Activated T-cell treated with anti-CD3 and anti-CD28 coated beads, Interleukin-2, amount 50 U/mL, for 24 hours (primary cell): Measurements from ENCODE around the gene PCDHGC3.
"Not testable (repeated sequence)": the region's sequence is repeated elsewhere in the genome, so short reads cannot be mapped to it uniquely, and the experiment has no call there.

ENCODE experiments used
- DNase-seq: peaks from one replicate; pipeline ENCODE4 v3.0.0-alpha.2; 2020
- H3K27ac Mint-ChIP-seq: 2 replicates; pipeline ENCODE4 v1.8.0; 2020; ENCODE audit warnings: mild to moderate bottlenecking, mixed read lengths
- H3K27me3 Mint-ChIP-seq: 2 replicates; pipeline ENCODE4 v1.8.0; 2020; ENCODE audit warnings: mixed read lengths
- H3K36me3 Mint-ChIP-seq: 2 replicates; pipeline ENCODE4 v1.8.0; 2020; ENCODE audit warnings: low read depth, mixed read lengths
- H3K4me1 Mint-ChIP-seq: 2 replicates; pipeline ENCODE4 v1.8.0; 2020; ENCODE audit warnings: low read depth, mixed read lengths
- H3K4me3 Mint-ChIP-seq: 2 replicates; pipeline ENCODE4 v1.8.0; 2020; ENCODE audit warnings: mild to moderate bottlenecking, moderate library complexity, mixed read lengths
- H3K9me3 Mint-ChIP-seq: 2 replicates; pipeline ENCODE4 v1.8.0; 2020; ENCODE audit warnings: mixed read lengths

PCDHGC3 gene

GRCh38 chr5:141475625-141476131, at the start of gene PCDHGC3:
Gene PCDHGC3, plus strand, starts transcription at chr5:141475966. Its CDS starts 151 bp downstream, at chr5:141476117.
- Mint-ChIP-seq H3K9me3 (no peaks in the 10 kb centered on the region), H3K27ac (no peak within 1 kb of the TSS), H3K36me3 (no peaks in the 10 kb centered on the region), H3K4me3 (peak within 1 kb of the TSS; percentile 81), H3K4me1 (peaks cover 28% of the 10 kb centered on the region), H3K27me3 (peaks cover 65% of the 10 kb centered on the region)
- peak; percentile 70 for DNase-seq

GRCh38 chr5:141427783-141428426, 47.9 kb upstream of the PCDHGC3 start:
- no peak for DNase-seq
- H3K4me3 Mint-ChIP-seq = no peak overlapping the region
- peaks cover 22% of the 10 kb centered on the region for H3K36me3 Mint-ChIP-seq
- H3K27me3 Mint-ChIP-seq = peaks cover 85% of the 10 kb centered on the region
- peaks cover 32% of the 10 kb centered on the region for H3K9me3 Mint-ChIP-seq
- H3K4me1 Mint-ChIP-seq = peaks cover 19% of the 10 kb centered on the region
- H3K27ac Mint-ChIP-seq = no peak overlapping the region

GRCh38 chr5:141430332-141431113, 45.2 kb upstream of the PCDHGC3 start, which contains the start of gene PCDHGA12:
Gene PCDHGA12, plus strand, starts transcription at chr5:141430507. Its CDS starts 253 bp downstream, at chr5:141430760.
- peaks cover 27% of the 10 kb centered on the region for H3K9me3 Mint-ChIP-seq
- H3K36me3 Mint-ChIP-seq = peaks cover 19% of the 10 kb centered on the region
- DNase-seq = no peak
- peak within 1 kb of the TSS; percentile 64 for H3K4me3 Mint-ChIP-seq
- H3K4me1 Mint-ChIP-seq = peaks cover 19% of the 10 kb centered on the region
- peaks cover 78% of the 10 kb centered on the region for H3K27me3 Mint-ChIP-seq
- H3K27ac Mint-ChIP-seq = peak within 1 kb of the TSS; percentile 60

- Mint-ChIP-seq H3K27me3 (peaks cover 75% of the 10 kb centered on the region), H3K36me3 (peaks cover 19% of the 10 kb centered on the region), H3K4me3 (peak overlapping the region; percentile 64), H3K27ac (no peak overlapping the region), H3K9me3 (peaks cover 27% of the 10 kb centered on the region), H3K4me1 (peaks cover 19% of the 10 kb centered on the region)
- no peak for DNase-seq
These were observed 44.5 kb upstream of the PCDHGC3 start for GRCh38 chr5:141431286-141431685.

GRCh38 chr5:141432308-141432707, 43.5 kb upstream of the PCDHGC3 start:
- not testable (repeated sequence) for H3K27ac Mint-ChIP-seq, DNase-seq, H3K4me3 Mint-ChIP-seq
- peaks cover 19% of the 10 kb centered on the region for H3K36me3 Mint-ChIP-seq
- H3K9me3 Mint-ChIP-seq = peaks cover 27% of the 10 kb centered on the region
- H3K4me1 Mint-ChIP-seq = peaks cover 19% of the 10 kb centered on the region
- peaks cover 75% of the 10 kb centered on the region for H3K27me3 Mint-ChIP-seq

GRCh38 chr5:141432726-141433125, 43.0 kb upstream of the PCDHGC3 start:
- peaks cover 19% of the 10 kb centered on the region for H3K36me3 Mint-ChIP-seq
- H3K27ac Mint-ChIP-seq = not testable (repeated sequence)

GRCh38 chr5:141434006-141434405, 41.8 kb upstream of the PCDHGC3 start:
- Mint-ChIP-seq H3K4me1 (peaks cover 19% of the 10 kb centered on the region), H3K36me3 (peaks cover 19% of the 10 kb centered on the region), H3K27me3 (peaks cover 63% of the 10 kb centered on the region), H3K4me3 (no peak overlapping the region), H3K27ac (no peak overlapping the region), H3K9me3 (peaks cover 22% of the 10 kb centered on the region)
- DNase-seq = no peak

More at GRCh38 chr5:141432726-141433125, 43.0 kb upstream of the PCDHGC3 start:
- H3K4me3 Mint-ChIP-seq, DNase-seq: not testable (repeated sequence)
- peaks cover 19% of the 10 kb centered on the region for H3K4me1 Mint-ChIP-seq
- H3K9me3 Mint-ChIP-seq = peaks cover 27% of the 10 kb centered on the region
- H3K27me3 Mint-ChIP-seq = peaks cover 75% of the 10 kb centered on the region

GRCh38 chr5:141437221-141437620, 38.5 kb upstream of the PCDHGC3 start:
- no peak overlapping the region for H3K27ac Mint-ChIP-seq
- no peak overlapping the region for H3K4me3 Mint-ChIP-seq
- peaks cover 6% of the 10 kb centered on the region for H3K9me3 Mint-ChIP-seq
- no peak for DNase-seq
- no peaks in the 10 kb centered on the region for H3K4me1 Mint-ChIP-seq
- H3K27me3 Mint-ChIP-seq = peaks cover 65% of the 10 kb centered on the region
- H3K36me3 Mint-ChIP-seq = peaks cover 2% of the 10 kb centered on the region

- peaks cover 3% of the 10 kb centered on the region for H3K9me3 Mint-ChIP-seq
- H3K36me3 Mint-ChIP-seq = no peaks in the 10 kb centered on the region
- H3K4me3 Mint-ChIP-seq = no peak overlapping the region
- no peak overlapping the region for H3K27ac Mint-ChIP-seq
- no peak for DNase-seq
- H3K27me3 Mint-ChIP-seq = peaks cover 48% of the 10 kb centered on the region
- H3K4me1 Mint-ChIP-seq = no peaks in the 10 kb centered on the region
These were observed 36.2 kb upstream of the PCDHGC3 start for GRCh38 chr5:141439411-141440141.

GRCh38 chr5:141440341-141440740, 35.4 kb upstream of the PCDHGC3 start:
- peaks cover 44% of the 10 kb centered on the region for H3K27me3 Mint-ChIP-seq
- H3K4me1 Mint-ChIP-seq = no peaks in the 10 kb centered on the region
- no peak overlapping the region for H3K27ac Mint-ChIP-seq
- no peaks in the 10 kb centered on the region for H3K36me3 Mint-ChIP-seq
- H3K9me3 Mint-ChIP-seq = peaks cover 3% of the 10 kb centered on the region
- no peak for DNase-seq
- no peak overlapping the region for H3K4me3 Mint-ChIP-seq

GRCh38 chr5:141441571-141442170, 34.1 kb upstream of the PCDHGC3 start:
- no peaks in the 10 kb centered on the region for H3K36me3 Mint-ChIP-seq
- DNase-seq = no peak
- peaks cover 36% of the 10 kb centered on the region for H3K27me3 Mint-ChIP-seq
- peaks cover 3% of the 10 kb centered on the region for H3K9me3 Mint-ChIP-seq
- H3K27ac Mint-ChIP-seq = no peak overlapping the region
- no peak overlapping the region for H3K4me3 Mint-ChIP-seq
- no peaks in the 10 kb centered on the region for H3K4me1 Mint-ChIP-seq

- H3K4me3 Mint-ChIP-seq = no peak overlapping the region
- peaks cover 3% of the 10 kb centered on the region for H3K9me3 Mint-ChIP-seq
- DNase-seq = no peak
- H3K27me3 Mint-ChIP-seq = peaks cover 24% of the 10 kb centered on the region
- H3K36me3 Mint-ChIP-seq = no peaks in the 10 kb centered on the region
- no peaks in the 10 kb centered on the region for H3K4me1 Mint-ChIP-seq
- H3K27ac Mint-ChIP-seq = no peak overlapping the region
These were observed 10.4 kb upstream of the PCDHGC3 start for GRCh38 chr5:141465351-141465750.

- H3K9me3 Mint-ChIP-seq = no peaks in the 10 kb centered on the region
- H3K4me1 Mint-ChIP-seq = peaks cover 28% of the 10 kb centered on the region
- H3K36me3 Mint-ChIP-seq = no peaks in the 10 kb centered on the region
- DNase-seq = no peak
- H3K27ac Mint-ChIP-seq = no peak overlapping the region
- H3K27me3 Mint-ChIP-seq = peaks cover 70% of the 10 kb centered on the region
- H3K4me3 Mint-ChIP-seq = peak overlapping the region; percentile 81
These were observed 556 bp downstream of the PCDHGC3 start for GRCh38 chr5:141476132-141476911.
